IMR-90 (cell line): ENCODE measurements around the gene FRAS1. TPM values are rescaled to one million over a fixed set of nuclear protein-coding genes. Genes with fewer than 3 reads are reported as not detected.

Experiments used
- ATAC-seq: fragments of 200-7000 bp; cut with Tn5 transposase; 2 replicates; pipeline ENCODE4 v1.9.1; 2020; ENCODE audit warnings: low read depth, mild to moderate bottlenecking, moderate library complexity
- BruUV-seq: library from RNA; stranded (reverse); fragments of 400-500 nt; replicated peaks from 2 replicates; lab custom pipeline; 2021; lab: Mats Ljungman, UMichigan
- CTCF ChIA-PET: fragments of 300-600 bp; formaldehyde crosslinking; extraction: SDS; loops from one replicate; lab custom pipeline; 2021; ENCODE audit warnings: antibody characterized with exemption; lab: Yijun Ruan, JAX
- POLR2A ChIA-PET: fragments of 300-600 bp; sonication (Branson Sonifier 250); formaldehyde crosslinking; loops from one replicate; lab custom pipeline; 2022; ENCODE audit warnings: antibody characterized with exemption; ENCODE audit not compliant: unreplicated experiment; lab: Charles Lee
- DNase-seq: peaks from one replicate; pipeline ENCODE4 v3.0.0; 2013
- H2AFZ ChIP-seq: replicated peaks from 2 replicates; pipeline ENCODE3; 2013; ENCODE audit warnings: low read length, mild to moderate bottlenecking; ENCODE audit not compliant: poor library complexity
- H2AK5ac ChIP-seq: 2 replicates; pipeline ENCODE4 v1.6.1; 2013; ENCODE audit warnings: low read depth, low read length, inconsistent platforms
- H2AK9ac ChIP-seq: replicated peaks from 2 replicates; pipeline ENCODE3; 2013; ENCODE audit warnings: mild to moderate bottlenecking, low read depth, low read length, moderate library complexity; ENCODE audit not compliant: poor library complexity
- H2BK120ac ChIP-seq: 2 replicates; pipeline ENCODE4 v1.6.1; 2013; ENCODE audit warnings: low read depth, low read length, inconsistent platforms
- H2BK15ac ChIP-seq: 3 replicates; pipeline ENCODE4 v1.6.1; 2013; ENCODE audit warnings: low read depth, low read length, inconsistent platforms
- H2BK20ac ChIP-seq: 2 replicates; pipeline ENCODE4 v1.6.1; 2013; ENCODE audit warnings: low read depth, mild to moderate bottlenecking, inconsistent platforms, low read length, moderate library complexity
- H2BK5ac ChIP-seq: 2 replicates; pipeline ENCODE4 v1.6.1; 2013; ENCODE audit warnings: mild to moderate bottlenecking, low read depth, low read length, inconsistent platforms; ENCODE audit not compliant: poor library complexity, severe bottlenecking
- H3K14ac ChIP-seq: replicated peaks from 2 replicates; pipeline ENCODE4 v1.6.1; 2013; ENCODE audit warnings: low read depth, low read length, inconsistent platforms
- H3K18ac ChIP-seq: 2 replicates; pipeline ENCODE4 v1.6.1; 2013; ENCODE audit warnings: low read depth, low read length, control low read depth
- H3K23ac ChIP-seq: 2 replicates; pipeline ENCODE4 v1.6.1; 2013; ENCODE audit warnings: low read depth, low read length, inconsistent platforms
- H3K27ac ChIP-seq: 2 replicates; pipeline ENCODE4 v1.5.1; 2013; ENCODE audit warnings: mild to moderate bottlenecking, control low read depth, low read length; ENCODE audit not compliant: insufficient read depth
- H3K27me3 ChIP-seq: 2 replicates; pipeline ENCODE4 v1.6.1; 2013; ENCODE audit warnings: low read length; ENCODE audit not compliant: control insufficient read depth, insufficient read depth
- H3K36me3 ChIP-seq: 2 replicates; pipeline ENCODE4 v1.6.1; 2013; ENCODE audit warnings: low read length, mixed read lengths; ENCODE audit not compliant: control insufficient read depth, insufficient read depth
- H3K4ac ChIP-seq: 2 replicates; pipeline ENCODE4 v1.6.1; 2013; ENCODE audit warnings: low read depth, low read length, inconsistent platforms
- H3K4me1 ChIP-seq: 2 replicates; pipeline ENCODE4 v1.6.1; 2013; ENCODE audit warnings: low read length, mixed read lengths; ENCODE audit not compliant: control insufficient read depth, insufficient read depth
- H3K4me2 ChIP-seq: 2 replicates; pipeline ENCODE4 v1.6.1; 2013; ENCODE audit warnings: low read depth, mild to moderate bottlenecking, control low read depth, low read length, moderate library complexity
- H3K4me3 ChIP-seq: 2 replicates; pipeline ENCODE4 v1.5.1; 2013; ENCODE audit warnings: low read depth, mild to moderate bottlenecking, control low read depth, low read length, moderate library complexity; ENCODE audit not compliant: insufficient read depth
- H3K56ac ChIP-seq: 2 replicates; pipeline ENCODE4 v1.6.1; 2013; ENCODE audit warnings: low read length, inconsistent platforms; ENCODE audit not compliant: insufficient read depth; ENCODE audit errors: extremely low read depth
- H3K79me1 ChIP-seq, 2 experiments: 2 replicates each; pipeline ENCODE4 v1.6.1; 2013; ENCODE audit warnings: low read length in 2 of 2, inconsistent platforms in 1 of 2, low read depth in 1 of 2
- H3K9ac ChIP-seq: 2 replicates; pipeline ENCODE4 v1.6.1; 2013; ENCODE audit warnings: low read depth, low read length, control low read depth
- H3K9me1 ChIP-seq: 2 replicates; pipeline ENCODE4 v1.6.1; 2013; ENCODE audit warnings: low read length, inconsistent platforms; ENCODE audit not compliant: insufficient read depth
- H3K9me3 ChIP-seq: 2 replicates; pipeline ENCODE4 v1.6.1; 2013; ENCODE audit warnings: low read length; ENCODE audit not compliant: control insufficient read depth, insufficient read depth
- H4K20me1 ChIP-seq: 2 replicates; pipeline ENCODE4 v1.6.1; 2013; ENCODE audit warnings: low read length, inconsistent platforms; ENCODE audit not compliant: insufficient read depth
- H4K5ac ChIP-seq: 2 replicates; pipeline ENCODE4 v1.6.1; 2013; ENCODE audit warnings: mild to moderate bottlenecking, low read depth, low read length, control low read depth
- H4K8ac ChIP-seq, 2 experiments: 2 replicates each; pipeline ENCODE4 v1.6.1; 2013; ENCODE audit warnings: low read depth in 2 of 2, low read length in 2 of 2, control low read depth in 1 of 2, inconsistent platforms in 1 of 2
- H4K91ac ChIP-seq: 2 replicates; pipeline ENCODE4 v1.6.1; 2013; ENCODE audit warnings: low read depth, low read length, inconsistent platforms; ENCODE audit not compliant: insufficient read depth
- CHD1 ChIP-seq: IDR thresholded peaks from 2 replicates; pipeline ENCODE4 v1.6.1; 2012; ENCODE audit warnings: low read depth, low read length, improper control_type of control experiment
- CTCF ChIP-seq: conservative IDR thresholded peaks from 2 replicates; pipeline ENCODE4 v1.5.1; 2012; ENCODE audit warnings: mild to moderate bottlenecking, low read depth, low read length, improper control_type of control experiment
- ELK1 ChIP-seq: fragments of 150-350 bp; IDR thresholded peaks from 2 replicates; pipeline ENCODE4 v1.6.1; 2016; ENCODE audit warnings: low read depth, mild to moderate bottlenecking, low read length, moderate library complexity, borderline replicate concordance
- MAZ ChIP-seq: IDR thresholded peaks from 2 replicates; pipeline ENCODE4 v1.6.1; 2012; ENCODE audit warnings: low read depth, mild to moderate bottlenecking, low read length, improper control_type of control experiment, moderate library complexity, borderline replicate concordance
- NFE2L2 ChIP-seq: fragments of 150-350 bp; IDR thresholded peaks from 2 replicates; pipeline ENCODE4 v1.6.1; 2016; ENCODE audit warnings: low read depth, mild to moderate bottlenecking, low read length
- RAD21 ChIP-seq: IDR thresholded peaks from 2 replicates; pipeline ENCODE4 v1.6.1; 2012; ENCODE audit warnings: low read length, improper control_type of control experiment
- RCOR1 ChIP-seq: IDR thresholded peaks from 2 replicates; pipeline ENCODE4 v1.6.1; 2012; ENCODE audit warnings: mild to moderate bottlenecking, low read length, improper control_type of control experiment; ENCODE audit not compliant: insufficient replicate concordance
- SMC3 ChIP-seq: fragments of 150-350 bp; IDR thresholded peaks from 2 replicates; pipeline ENCODE4 v1.6.1; 2016; ENCODE audit warnings: low read depth, mild to moderate bottlenecking, antibody characterized with exemption, low read length, moderate library complexity
- USF2 ChIP-seq: fragments of 150-350 bp; IDR thresholded peaks from 2 replicates; pipeline ENCODE4 v1.6.1; 2017; ENCODE audit warnings: mild to moderate bottlenecking, antibody characterized with exemption, low read length, low read depth
- WGBS, 2 experiments: methylation state at CpG; one replicate each; pipeline versions ENCODE4 v1.1.5 to v1.1.7; 2013; ENCODE audit warnings: missing lambda C conversion rate in 2 of 2; ENCODE audit not compliant: insufficient read length in 1 of 2; ENCODE audit errors: extremely low coverage in 2 of 2; 5-methylcytosine and 5-hydroxymethylcytosine counted together
- dilution Hi-C: fragments of 300-500 bp; cut with HindIII; formaldehyde crosslinking; loops from one replicate; pipeline ENCODE4 v1.14.3; 2018; ENCODE audit warnings: low sequenced_read_pairs; ENCODE audit not compliant: unreplicated experiment
- in situ Hi-C: fragments of 300-500 bp; cut with MboI; formaldehyde crosslinking; loops from 3 replicates; pipeline ENCODE4 v1.14.3; 2019; ENCODE audit warnings: low sequenced_read_pairs, inconsistent platforms, mixed read lengths
- intact Hi-C: fragments of 100-400 bp; cut with micrococcal nuclease; formaldehyde crosslinking; loops from 2 replicates; pipeline ENCODE4 v1.10.0; 2022
- polyA plus RNA-seq, 3 experiments: library from polyadenylated mRNA; depleted of rRNA; stranded (reverse); fragments of >200 nt; gene quantifications; 2 replicates each; pipeline ENCODE4 v1.2.3, GENCODE V29; 2012; ENCODE audit warnings: low replicate concordance in 1 of 3
- total RNA-seq: library from RNA; depleted of rRNA; stranded (reverse); fragments of >200 nt; gene quantifications from 2 replicates; pipeline ENCODE4 v1.2.3, GENCODE V29; 2012

Gene FRAS1
- total and polyA plus RNA-seq, 2 of the 4 experiments (the other 2 are of a cell fraction) = under 0.01 to 0.03 TPM

- no peak for TF ChIP-seq RAD21
- TF ChIP-seq NFE2L2 = no peak
- no peak for TF ChIP-seq CTCF
- TF ChIP-seq CHD1 = no peak
- no peak for TF ChIP-seq ELK1
- TF ChIP-seq SMC3 = no peak
- no peak for TF ChIP-seq MAZ
- no peak for TF ChIP-seq RCOR1
- TF ChIP-seq USF2 = no peak
- Histone ChIP-seq H3K27me3 (peaks cover 4% of the 10 kb centered on the region), H2AK5ac (no peak overlapping the region), H3K36me3 (no peaks in the 10 kb centered on the region), H3K4me3 (no peak overlapping the region), H3K18ac (no peak overlapping the region), H2BK5ac (no peak overlapping the region), H3K14ac (no peak overlapping the region), H3K9ac (no peak overlapping the region), H4K8ac (no peak overlapping the region), H2BK20ac (no peak overlapping the region), H2AFZ (no peak overlapping the region), H4K20me1 (no peaks in the 10 kb centered on the region), H2BK15ac (no peak overlapping the region), H3K27ac (no peak overlapping the region), H2AK9ac (no peak overlapping the region), H2BK120ac (no peak overlapping the region), H3K56ac (no peak overlapping the region), H3K4me1 (no peaks in the 10 kb centered on the region), H4K5ac (no peak overlapping the region), H3K9me3 (no peaks in the 10 kb centered on the region), H3K79me1 (no peaks in the 10 kb centered on the region), H3K4me2 (no peak overlapping the region), H3K23ac (no peak overlapping the region), H4K91ac (no peak overlapping the region), H3K9me1 (no peaks in the 10 kb centered on the region), H3K4ac (no peak overlapping the region)
- ATAC-seq (no peak), DNase-seq (no peak)
- dilution Hi-C loops = no loop called here
- BruUV-seq = no TSS peak
- POLR2A ChIA-PET = no interaction called here
- no CpG with 5 or more reads among the region's 6 CpGs for WGBS, 2 experiments
- CTCF ChIA-PET = no interaction called here
- intact Hi-C loops = no loop called here
- in situ Hi-C loops = no loop called here
Observed at GRCh38 chr4:78428996-78429395, 371.9 kb downstream of the FRAS1 start.
